ENCODE measurements around the gene TTLL11.

The TTLL11 gene

DNA sequence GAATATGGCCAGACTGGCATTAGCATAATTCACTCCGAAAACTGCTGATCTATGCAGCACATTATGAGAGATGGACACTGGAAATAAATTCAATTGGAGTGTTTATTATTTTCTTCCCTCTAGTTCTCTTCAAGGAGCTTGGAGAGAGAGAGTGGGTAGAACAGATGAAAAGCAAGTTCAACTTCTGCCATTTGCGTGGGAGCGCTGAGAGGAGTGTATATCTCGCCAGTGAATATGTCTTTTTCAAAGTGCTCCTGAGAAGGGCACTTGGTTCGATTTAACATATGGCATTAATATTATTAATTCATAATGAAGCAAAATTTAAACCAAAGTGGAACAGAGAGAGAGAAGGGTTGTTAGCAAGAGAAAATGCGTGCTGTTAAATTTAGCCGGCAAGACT, 227.2 kb downstream of the TTLL11 start:
- DNase-seq = no peak

DNA sequence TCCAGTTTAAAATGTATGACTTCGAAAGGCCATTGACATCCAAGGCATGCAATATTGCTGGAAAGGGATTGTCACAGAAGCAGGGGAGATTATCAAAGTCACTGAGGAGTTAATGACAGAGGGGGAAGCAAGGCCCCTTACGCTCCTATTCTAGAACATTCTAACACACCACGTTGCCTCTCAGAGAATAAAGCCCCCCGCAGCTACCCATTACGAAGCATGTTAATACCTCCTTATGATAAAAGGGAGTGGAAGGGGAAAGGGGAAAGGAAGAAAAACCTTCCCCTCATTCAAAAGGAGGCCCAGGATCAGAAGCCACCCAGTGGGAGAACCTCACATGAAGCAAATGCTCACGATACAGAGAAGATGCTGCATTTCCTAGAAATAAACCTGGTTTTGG, 228.0 kb downstream of the TTLL11 start:
- no peak for DNase-seq

DNA sequence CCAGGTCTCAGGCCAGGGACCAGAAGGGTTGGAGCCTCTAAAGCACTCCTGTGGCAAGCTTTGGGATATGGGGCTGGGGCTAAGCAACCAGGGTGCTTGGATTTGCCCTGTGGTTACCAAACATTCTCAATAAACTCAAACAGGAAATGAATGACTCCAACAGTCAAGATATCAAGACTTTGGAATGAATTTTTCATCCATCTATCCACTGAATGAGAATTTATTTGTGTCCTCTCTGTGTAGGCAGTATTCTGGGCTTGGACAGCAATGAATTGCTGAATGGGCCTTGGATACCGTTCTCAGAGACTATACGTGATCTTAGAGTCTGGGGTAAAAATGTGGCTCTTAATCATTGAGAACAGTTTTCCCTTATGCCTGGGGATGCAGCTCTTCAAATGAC, 229.2 kb downstream of the TTLL11 start:
- DNase-seq = no peak

DNA sequence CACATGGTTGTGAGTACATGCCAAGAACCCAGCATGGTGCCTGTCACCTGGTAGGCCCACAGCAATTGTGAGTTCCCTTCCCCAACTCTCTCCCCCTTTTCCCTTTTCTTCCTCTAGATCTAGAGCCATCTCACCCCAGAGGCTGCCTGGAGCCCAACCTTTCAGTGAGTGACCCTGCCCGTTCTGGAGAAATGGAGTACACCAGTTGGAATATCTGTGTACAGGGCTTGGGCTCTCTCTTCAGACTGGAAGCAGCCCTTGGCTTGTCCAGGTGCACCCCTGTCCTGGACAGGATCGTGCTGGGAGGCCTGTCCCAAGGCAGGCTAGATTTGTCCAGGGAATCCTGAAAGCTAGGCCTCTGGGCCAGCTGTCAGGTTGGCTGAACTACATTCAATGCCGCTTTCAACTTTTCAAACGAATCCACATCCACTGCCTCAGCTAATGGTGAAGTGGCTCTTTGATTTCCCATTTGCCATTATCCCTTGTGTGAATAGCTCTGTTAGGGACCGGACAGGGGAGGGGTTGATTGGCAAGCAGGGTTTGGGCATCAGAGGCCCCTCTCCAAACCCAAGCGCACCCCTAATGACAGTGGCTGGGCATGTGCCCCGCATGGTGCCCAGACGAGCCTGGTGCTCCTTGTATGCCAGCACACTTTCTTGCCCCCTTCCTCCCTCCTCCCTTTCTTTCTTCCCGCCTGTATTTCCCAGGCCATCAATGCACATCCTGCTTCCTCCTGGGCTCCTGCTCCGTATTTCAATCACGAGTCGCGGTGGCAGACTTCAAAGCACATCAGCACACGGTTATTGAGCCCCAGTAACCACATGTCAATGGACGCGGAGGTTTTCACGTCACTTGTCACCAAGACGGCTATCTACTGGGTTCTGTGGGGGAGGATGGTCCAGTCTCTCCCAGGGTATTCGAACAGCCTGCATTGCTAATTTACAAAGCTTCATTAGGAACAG, 230.5 kb downstream of the TTLL11 start:
- no peak for DNase-seq

DNA sequence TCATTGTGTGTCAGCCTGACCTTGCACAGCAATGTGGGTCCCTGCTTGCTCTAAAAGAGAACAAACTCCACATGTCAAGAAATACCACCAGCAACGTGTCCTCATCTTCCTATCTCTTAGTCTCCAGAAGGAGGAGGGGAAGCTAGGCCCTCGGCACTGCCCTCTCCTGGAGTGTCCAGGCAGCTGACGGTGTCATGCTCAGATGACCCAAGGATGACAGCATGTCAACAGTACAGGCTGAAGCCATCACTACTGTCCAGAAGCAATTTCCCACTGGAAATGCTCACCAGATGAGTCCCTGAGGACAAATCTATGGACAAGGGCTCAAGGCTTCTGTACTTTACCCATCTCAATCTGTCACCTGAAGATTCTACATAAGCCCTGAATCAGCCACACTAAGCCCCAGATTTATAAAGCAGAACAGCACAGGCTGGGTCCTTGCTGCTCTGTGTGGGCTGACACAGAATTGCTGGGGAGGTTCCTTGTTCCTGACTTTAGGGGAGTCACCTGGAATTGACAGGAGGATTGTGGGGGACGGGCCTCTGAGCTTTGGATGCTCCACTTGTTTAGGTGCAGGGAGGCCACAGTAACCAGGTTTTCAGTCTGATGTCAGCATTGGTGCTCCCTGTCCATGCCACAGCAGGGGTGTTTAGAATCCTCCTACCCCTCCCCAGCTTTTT, 231.5 kb downstream of the TTLL11 start:
- DNase-seq = no peak

DNA sequence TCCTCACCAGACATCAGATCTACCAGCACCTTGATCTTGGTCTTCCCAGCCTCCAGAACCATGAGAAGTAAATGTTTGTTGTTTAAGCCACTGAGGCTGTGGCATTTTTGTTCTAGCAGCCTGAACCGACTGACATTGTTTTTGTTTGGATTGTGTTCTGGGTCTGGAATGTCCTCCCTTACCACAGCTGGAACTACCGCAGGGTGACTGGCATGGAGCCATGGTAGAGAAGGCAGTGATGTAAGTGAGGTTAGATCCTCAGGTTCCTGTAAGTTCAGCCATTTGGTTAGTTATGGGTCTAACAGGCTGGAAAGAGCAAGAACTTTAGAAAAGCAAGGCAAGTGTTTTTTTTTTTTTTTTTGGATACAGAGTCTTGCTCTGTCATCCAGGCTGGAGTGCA, 232.4 kb downstream of the TTLL11 start:
- DNase-seq = no peak

DNA sequence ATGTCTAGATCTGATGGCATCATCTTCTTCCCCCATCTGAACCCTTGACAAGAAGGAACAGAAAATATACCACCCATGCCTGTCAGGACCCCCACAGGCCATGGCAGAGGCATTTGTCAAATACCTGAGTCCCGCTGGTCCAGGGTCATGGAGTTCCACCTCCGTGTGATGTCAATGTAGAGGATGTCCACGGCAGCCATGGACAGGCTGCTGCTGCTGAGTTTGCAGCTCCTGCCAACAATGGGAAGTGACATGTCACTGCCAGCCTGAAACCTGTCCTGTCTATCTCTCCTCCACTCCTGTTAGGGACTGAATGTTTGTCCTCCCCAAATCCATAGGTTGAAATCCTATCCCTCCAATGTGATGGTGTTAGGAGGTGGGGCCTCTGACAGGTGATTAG, 232.9 kb downstream of the TTLL11 start:
- no peak for DNase-seq

DNA sequence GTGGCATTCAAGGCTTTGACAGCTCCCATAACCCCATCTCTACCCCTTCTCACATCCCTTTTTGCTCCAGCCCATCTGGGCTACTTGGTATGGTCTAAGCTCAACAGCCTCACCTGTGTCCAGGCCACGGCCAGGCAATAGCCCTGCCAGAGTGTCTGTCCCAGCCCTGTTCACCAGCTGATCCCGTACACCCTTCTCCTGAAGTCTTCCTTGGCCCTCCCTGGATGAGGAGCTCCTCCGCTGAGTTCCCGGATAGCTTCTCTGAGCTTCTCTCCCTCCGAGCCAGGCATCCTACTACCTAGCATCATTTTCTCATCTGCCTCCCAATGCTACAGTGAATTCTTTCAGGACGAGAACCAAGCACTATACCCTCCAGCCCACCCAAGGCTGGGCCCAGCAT, 233.5 kb downstream of the TTLL11 start:
- no peak for DNase-seq

DNA sequence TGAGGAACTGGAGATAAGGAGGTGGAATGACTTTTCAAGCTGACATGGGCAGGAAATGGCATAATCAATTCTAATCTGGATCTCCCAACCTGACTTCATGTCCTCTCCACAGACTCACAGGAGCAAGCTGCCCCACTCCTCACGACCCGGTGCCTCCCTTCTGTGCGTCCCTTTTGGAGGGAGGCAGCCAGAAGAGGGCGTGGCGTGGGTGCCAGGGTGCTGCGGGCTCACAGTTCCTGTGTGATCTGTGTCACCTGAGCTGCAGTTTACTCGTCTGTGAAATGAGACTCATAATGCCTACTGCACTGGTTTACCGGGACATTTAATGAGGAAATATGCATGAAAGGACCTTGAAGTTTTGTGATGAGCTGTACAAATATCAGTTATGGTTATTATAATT, 234.3 kb downstream of the TTLL11 start:
- DNase-seq = no peak

DNA sequence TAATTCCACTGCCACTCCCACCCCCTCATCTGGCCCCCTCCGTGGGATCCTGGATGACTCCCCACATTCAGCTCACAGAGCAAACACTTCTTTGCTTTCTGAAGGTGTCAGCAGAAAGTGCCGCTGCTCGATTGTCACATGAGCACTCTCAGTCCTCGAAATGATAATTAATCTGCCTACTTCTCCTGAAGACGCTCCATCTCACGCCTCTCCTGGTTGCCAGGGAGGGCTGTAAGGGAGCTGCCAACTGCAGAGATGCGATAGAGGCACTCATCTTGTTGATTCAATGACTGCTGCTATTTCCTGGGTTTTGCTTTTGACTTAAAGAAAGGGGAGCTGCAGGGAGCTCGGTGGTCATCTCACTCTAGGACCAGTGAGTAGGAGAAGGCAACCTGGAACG, 235.2 kb downstream of the TTLL11 start:
- no peak for DNase-seq

DNA sequence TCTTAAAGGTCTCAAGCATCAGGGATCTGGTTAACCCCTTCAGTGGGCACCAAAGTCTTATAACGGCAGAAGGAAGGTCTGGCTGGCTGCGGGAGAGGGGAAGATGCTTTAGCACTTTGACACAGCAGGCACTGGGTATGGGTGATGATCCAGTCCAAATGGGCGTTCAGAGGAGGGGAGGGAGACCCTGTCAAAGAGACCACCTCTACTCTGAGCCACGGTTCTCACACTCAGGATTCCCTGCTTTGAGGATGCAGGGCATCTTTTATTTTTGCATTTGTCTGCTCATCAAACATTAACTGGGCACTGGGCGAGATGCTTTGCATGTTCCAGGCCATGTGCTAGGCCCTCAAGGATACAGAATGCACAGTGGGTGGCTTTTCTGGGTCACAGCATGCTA, 237.6 kb downstream of the TTLL11 start:
- DNase-seq = no peak

DNA sequence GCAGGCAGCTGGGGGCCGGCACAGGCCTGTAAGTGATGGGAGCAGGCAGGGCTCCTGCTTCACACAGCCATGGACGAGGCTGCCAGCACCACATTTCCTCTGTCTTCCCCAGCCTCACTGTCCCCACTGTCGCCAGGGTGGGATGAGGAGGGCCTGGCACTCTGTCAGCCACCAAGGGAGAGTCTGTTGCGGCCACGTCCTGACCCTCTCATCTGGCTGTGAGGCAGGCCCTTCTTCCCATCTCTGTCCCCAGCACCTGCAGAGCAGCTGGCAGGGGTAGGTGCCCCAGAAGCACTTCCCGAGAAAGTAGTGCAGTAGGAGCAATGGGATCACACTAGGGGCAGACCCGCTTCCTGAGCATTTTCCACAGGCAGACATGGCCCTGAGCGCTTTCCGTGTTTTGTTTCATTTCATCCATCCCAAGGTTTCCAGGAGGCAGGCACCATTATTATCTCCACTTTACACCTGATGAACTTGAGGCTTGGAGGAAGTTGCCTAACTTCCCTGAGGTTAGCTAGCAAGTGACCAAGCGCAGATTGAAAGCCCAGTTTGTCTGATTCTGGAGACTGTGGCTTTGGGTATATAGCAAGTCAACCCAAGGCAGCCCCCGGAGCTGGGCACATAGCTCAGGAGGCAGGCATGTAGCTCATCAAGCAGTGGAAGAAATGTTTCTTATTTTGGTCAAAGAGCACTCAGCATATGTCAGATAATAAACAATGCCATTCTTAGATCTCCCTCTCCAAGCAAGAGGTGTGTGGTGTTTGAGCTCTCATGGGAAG, 239.3 kb downstream of the TTLL11 start:
- DNase-seq = no peak

DNA sequence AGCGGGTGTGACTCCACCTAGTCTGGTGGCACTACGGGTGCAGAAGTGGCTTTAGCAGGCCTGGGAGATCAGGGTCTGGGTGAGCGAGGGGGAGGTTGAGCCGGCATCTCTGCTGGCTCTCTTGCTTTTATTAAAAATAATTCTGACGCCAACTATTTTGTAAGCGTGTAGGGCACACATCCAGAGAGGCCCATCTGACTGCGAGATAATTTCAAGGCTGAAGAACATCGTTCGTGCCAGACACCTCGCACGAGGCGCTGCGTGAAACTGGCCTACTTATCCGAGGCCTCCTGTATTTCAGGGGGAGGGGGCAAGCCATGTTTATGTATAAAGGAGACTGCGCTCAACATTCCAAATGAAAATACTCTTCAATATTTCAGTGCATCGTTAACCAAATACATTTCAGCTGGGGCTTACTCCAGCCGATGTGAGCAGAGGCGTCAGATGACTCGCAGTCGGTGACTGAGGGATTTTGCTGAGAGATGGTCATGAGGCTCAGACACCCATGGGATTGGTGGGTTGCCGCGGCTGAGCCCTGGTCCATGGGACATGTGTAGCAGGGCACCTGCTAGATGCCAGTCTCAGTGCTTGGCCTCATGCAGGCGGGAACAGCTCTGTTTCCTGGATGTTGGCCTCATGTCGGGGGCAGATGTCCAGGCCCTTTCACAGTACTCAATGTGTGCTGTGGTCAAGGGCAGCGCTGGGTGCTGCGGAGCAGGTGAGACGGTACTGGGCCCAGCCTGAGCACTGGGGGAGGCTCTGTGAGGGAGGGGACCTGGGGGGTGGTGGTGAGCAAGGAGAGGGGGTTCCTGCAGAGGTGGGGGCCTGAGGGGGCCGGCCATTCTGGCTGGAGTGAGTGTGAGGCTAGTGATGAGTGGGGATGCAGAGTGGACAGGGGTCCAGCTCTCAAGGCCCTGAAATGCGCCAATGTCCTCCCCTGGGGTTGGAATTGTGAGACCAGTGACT, 240.2 kb downstream of the TTLL11 start:
- no peak for DNase-seq

DNA sequence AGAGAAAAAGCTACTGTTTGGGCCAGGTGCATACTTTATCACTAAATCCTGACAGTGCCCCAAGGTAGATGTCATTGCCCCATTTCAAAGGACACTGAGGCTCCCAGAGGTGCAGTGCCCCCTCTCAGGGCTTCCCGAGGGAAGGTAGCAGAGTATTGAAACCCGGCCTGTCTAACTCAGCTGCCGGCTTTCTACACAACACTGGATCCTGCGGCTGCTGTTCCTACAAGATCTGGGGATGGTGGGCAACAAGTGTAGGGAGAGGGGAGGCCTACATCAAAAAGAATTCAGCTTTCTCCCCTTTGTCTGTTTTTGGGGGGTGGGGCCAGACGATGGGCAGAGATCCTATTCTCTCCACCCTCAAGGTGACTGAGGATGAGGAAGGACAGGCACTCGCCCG, 240.9 kb downstream of the TTLL11 start:
- no peak for DNase-seq

DNA sequence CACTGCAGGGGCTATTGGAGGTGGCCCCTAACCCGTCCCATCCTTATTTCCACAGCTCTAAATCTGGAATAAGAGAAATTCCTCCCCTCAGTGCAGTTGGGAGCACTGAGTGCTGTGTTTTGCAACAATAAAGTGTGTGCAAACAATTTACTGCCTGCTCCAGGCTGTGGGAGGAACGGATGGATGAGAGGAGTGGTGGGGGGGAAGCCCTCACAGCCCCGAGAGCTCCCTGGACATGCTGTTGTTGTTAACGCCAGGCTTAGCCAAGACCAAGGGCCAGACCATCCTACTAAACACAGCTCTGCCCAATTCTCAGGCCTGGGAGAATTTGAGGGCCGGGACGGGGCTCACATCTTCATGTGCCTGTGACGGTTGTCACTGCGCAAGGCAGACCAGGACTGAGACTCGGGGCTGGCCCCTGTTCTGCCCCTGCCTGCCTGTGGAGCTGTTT, 241.4 kb downstream of the TTLL11 start:
- DNase-seq = no peak

DNA sequence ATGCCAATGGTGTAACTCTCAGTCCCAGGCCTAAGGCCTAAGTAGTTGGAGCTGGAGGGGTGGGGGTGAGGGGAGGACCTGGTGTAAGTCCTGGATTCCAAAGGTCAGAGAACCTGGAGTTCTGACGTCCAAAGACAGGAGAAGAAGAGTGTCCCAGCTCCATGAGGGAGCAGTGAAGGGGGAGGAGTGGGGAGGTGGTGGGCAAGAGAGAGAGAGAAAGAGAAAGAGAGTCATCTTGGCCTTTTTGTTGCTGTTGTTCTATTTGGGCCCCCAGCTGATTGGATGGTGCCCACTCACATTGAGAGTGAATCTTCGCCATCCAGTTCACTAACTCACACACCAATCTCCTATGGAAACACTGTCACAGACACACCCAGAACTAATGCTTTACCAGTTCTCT, 242.7 kb downstream of the TTLL11 start:
- no peak for DNase-seq

DNA sequence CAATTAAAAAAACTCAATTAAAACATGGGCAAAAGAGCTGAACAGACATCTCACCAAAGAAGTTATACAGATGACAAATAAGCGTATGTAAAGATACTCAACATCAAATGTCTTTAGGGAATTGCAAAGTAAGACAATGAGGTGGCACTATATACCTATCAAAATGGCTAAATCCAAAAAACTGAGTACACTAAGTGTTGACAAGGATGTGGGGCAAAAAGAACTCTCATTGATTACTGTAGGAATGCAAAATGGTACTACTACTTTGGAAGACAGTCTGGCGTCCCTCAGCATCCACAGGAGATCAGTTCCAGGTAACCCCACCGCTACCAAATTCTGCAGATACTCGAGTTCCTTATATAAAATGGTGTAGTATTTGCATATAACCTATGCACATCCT, 243.6 kb downstream of the TTLL11 start:
- DNase-seq = no peak

DNA sequence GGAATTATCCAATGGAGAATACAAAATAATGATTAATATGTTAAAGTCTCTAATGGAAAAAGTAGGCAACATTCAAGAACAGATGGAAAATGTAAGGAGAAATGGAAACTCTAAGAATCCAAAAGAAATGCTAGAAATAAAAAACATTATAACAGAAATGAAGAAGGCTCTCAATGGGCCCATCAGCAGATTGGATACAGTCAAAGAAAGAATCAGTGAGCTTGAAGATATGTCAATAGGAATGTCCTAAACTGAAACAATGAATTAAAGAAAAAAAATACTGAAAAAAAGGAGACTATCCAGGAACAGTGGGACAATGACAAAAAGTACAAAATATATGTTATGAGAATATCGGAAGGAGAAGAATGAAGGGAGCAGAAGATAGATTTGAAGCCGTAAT, 248.5 kb downstream of the TTLL11 start:
- DNase-seq = no peak

DNA sequence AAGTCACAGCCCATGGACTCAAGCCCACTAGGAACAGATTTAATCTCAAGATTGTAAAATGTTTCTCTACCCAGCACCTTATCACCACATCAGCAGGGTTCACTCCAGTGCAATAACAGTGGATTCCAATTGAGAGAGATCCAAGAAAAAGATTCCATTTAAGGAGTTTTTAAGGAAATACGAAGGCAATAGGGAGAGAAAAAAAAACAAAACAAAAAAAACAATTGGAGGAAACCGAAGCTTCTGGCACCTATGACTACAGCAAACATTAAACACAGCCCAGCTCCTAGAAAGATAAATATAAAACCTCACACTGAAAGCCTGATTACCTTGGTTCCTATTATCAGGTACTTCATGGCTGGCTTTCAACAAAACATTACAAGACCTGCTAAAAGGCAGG, 249.0 kb downstream of the TTLL11 start:
- no peak for DNase-seq

DNA sequence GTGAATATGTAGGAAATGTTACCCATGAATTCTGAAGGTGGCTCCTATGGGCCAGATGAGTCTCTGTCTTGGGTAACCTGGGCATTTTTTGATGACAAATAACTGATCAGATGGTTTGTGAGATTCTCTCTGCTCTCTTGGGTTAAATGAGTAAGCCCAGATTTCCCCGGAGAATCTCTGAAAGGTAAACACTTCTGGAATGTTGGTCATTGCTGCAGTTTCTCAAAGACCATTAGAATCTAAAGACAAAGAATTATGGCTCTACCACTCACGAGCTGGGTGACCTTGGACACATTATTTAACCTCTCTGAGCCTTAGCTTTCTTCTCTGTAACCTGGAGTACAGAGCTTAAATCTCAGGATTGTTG, 250.5 kb downstream of the TTLL11 start:
- DNase-seq = no peak

DNA sequence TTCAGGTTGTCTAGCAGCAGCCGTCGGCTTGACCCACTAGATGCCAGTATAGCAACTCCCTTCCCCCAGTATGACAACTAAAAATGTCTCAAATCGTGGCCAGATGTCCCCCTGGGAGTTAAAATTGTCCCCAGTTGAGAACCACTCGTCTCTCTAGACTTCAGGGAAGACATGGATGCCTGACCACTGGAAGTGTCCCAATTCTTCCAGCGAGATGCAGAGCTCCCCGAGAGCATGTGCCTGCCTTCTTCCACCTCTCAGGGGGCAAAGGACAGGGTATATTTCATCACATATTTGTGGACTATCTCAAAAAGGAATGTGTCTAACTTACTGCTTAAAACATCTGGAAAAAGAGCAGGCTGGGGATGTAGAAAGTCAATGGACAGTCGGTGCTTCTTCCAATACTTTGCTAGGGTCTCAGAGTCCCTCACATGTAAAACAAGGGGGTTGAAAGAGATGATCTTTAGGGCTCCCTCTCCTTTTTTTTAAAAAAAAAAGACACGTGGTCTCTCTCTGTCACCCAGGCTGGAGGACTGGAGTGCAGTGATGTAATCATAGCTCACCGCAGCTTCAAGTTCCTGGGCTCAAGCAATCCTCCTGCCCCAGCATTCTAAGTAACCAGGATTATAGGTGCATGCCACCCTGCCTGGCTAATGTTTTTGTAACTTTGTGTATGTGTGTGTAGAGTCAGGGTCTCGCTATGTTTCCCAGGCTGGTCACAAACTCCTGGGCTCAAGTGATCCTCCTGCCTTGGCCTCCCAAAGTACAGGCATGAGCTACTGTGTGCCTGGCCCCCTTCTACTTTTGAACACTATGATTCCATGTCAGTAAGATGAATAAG, 251.1 kb downstream of the TTLL11 start:
- no peak for DNase-seq
